ENCODE measurements around the gene DYNC2I2. TPM values are rescaled to one million over a fixed set of nuclear protein-coding genes. Genes with fewer than 3 reads are reported as not detected.

The DYNC2I2 gene
- polyA plus RNA-seq, 1 of the 3 experiments (the other 2 are of a cell fraction), result 73.7 TPM

DNA sequence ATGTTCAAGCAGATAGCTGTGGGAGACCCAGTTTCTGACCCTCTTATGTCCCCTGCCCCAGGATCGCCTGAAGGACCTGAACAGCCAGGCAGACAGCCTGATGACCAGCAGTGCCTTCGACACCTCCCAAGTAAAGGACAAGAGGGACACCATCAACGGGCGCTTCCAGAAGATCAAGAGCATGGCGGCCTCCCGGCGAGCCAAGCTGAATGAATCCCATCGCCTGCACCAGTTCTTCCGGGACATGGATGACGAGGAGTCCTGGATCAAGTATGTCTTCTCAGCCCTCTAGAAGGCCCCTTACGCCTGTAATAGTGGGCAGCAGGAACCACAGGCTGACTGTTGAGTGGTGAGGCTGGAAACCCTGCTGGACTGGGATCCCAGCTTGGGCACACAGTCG is 41.1 kb downstream of the DYNC2I2 start:
- no peak overlapping the region for H3K4me2 ChIP-seq
- no peak overlapping the region for H3K9ac ChIP-seq
- H3K9me3 ChIP-seq, result no peaks in the 10 kb centered on the region
- H3K27me3 ChIP-seq (ENCODE audit: insufficient read depth), result no peaks in the 10 kb centered on the region
- no peak overlapping the region for H2AFZ ChIP-seq (ENCODE audit: low read depth)
- peaks cover 5% of the 10 kb centered on the region for H3F3A ChIP-seq (replicated peaks; ENCODE audit: insufficient read depth)
- no peaks in the 10 kb centered on the region for H3K4me1 ChIP-seq (ENCODE audit: control insufficient read depth in 1 of 2, insufficient read depth in 2 of 2, low read depth in 1 of 2, low read length in 1 of 2)
- TF ChIP-seq FOXJ3 (CRISPR knock-in tag; IDR thresholded peaks at IDR 0.05) (no peak), MXI1 (IDR thresholded peaks at IDR 0.05; ENCODE audit: low read depth, low read length) (no peak), GABPA (IDR thresholded peaks at IDR 0.05; ENCODE audit: low read depth) (no peak), POLR2AphosphoS5 (IDR thresholded peaks at IDR 0.05; ENCODE audit: low read depth, low read length) (no peak), MEF2A (IDR thresholded peaks at IDR 0.05; ENCODE audit: borderline replicate concordance, low read depth) (no peak), RXRA (IDR thresholded peaks at IDR 0.05; ENCODE audit: borderline replicate concordance, low read depth) (no peak), FOSL2 (IDR thresholded peaks at IDR 0.05; ENCODE audit: borderline replicate concordance, low read depth) (no peak), GATA2 (CRISPR knock-in tag; IDR thresholded peaks at IDR 0.05) (no peak), SMC3 (IDR thresholded peaks at IDR 0.05; ENCODE audit: low read depth, low read length) (no peak)
- TF ChIP-seq, protein P1, sequence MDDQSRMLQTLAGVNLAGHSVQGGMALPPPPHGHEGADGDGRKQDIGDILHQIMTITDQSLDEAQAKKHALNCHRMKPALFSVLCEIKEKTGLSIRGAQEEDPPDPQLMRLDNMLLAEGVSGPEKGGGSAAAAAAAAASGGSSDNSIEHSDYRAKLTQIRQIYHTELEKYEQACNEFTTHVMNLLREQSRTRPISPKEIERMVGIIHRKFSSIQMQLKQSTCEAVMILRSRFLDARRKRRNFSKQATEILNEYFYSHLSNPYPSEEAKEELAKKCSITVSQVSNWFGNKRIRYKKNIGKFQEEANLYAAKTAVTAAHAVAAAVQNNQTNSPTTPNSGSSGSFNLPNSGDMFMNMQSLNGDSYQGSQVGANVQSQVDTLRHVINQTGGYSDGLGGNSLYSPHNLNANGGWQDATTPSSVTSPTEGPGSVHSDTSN (IDR thresholded peaks at IDR 0.05), result no peak
- TF ChIP-seq, protein P2, sequence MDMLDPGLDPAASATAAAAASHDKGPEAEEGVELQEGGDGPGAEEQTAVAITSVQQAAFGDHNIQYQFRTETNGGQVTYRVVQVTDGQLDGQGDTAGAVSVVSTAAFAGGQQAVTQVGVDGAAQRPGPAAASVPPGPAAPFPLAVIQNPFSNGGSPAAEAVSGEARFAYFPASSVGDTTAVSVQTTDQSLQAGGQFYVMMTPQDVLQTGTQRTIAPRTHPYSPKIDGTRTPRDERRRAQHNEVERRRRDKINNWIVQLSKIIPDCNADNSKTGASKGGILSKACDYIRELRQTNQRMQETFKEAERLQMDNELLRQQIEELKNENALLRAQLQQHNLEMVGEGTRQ (IDR thresholded peaks at IDR 0.05; ENCODE audit: borderline replicate concordance, low read depth, low read length), result no peak
- TF ChIP-seq, protein P3, sequence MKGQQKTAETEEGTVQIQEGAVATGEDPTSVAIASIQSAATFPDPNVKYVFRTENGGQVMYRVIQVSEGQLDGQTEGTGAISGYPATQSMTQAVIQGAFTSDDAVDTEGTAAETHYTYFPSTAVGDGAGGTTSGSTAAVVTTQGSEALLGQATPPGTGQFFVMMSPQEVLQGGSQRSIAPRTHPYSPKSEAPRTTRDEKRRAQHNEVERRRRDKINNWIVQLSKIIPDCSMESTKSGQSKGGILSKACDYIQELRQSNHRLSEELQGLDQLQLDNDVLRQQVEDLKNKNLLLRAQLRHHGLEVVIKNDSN (IDR thresholded peaks at IDR 0.05; ENCODE audit: borderline replicate concordance, low read depth), result no peak
- TF ChIP-seq, protein P4, sequence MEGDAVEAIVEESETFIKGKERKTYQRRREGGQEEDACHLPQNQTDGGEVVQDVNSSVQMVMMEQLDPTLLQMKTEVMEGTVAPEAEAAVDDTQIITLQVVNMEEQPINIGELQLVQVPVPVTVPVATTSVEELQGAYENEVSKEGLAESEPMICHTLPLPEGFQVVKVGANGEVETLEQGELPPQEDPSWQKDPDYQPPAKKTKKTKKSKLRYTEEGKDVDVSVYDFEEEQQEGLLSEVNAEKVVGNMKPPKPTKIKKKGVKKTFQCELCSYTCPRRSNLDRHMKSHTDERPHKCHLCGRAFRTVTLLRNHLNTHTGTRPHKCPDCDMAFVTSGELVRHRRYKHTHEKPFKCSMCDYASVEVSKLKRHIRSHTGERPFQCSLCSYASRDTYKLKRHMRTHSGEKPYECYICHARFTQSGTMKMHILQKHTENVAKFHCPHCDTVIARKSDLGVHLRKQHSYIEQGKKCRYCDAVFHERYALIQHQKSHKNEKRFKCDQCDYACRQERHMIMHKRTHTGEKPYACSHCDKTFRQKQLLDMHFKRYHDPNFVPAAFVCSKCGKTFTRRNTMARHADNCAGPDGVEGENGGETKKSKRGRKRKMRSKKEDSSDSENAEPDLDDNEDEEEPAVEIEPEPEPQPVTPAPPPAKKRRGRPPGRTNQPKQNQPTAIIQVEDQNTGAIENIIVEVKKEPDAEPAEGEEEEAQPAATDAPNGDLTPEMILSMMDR (IDR thresholded peaks at IDR 0.05), result no peak
- TF ChIP-seq, protein P5, sequence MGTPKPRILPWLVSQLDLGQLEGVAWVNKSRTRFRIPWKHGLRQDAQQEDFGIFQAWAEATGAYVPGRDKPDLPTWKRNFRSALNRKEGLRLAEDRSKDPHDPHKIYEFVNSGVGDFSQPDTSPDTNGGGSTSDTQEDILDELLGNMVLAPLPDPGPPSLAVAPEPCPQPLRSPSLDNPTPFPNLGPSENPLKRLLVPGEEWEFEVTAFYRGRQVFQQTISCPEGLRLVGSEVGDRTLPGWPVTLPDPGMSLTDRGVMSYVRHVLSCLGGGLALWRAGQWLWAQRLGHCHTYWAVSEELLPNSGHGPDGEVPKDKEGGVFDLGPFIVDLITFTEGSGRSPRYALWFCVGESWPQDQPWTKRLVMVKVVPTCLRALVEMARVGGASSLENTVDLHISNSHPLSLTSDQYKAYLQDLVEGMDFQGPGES (IDR thresholded peaks at IDR 0.05; ENCODE audit: low read depth, low read length), result no peak
- TF ChIP-seq, protein P6, sequence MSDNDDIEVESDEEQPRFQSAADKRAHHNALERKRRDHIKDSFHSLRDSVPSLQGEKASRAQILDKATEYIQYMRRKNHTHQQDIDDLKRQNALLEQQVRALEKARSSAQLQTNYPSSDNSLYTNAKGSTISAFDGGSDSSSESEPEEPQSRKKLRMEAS (IDR thresholded peaks at IDR 0.05; ENCODE audit: low read depth), result no peak
- no peak for DNase-seq
- no peaks in the 10 kb centered on the region for H3K9me2 ChIP-seq
- H3K36me3 ChIP-seq (replicated peaks in 1 of 2; ENCODE audit: control insufficient read depth in 1 of 2, insufficient read depth in 2 of 2, low read length in 1 of 2), result peaks cover 59 to 82% of the 10 kb centered on the region in 2 experiments
- H3K4me3 ChIP-seq (ENCODE audit: low read depth in 2 of 2, low read length in 1 of 2), result no peak overlapping the region
- no peak overlapping the region for H3K27ac ChIP-seq (ENCODE audit: low read depth in 2 of 2, low read length in 1 of 2)
- H4K20me1 ChIP-seq (ENCODE audit: insufficient read depth), result no peaks in the 10 kb centered on the region
- POLR2A ChIA-PET, result no interaction called here
- 97% methylated on average over 4 of the region's 12 CpGs for WGBS (ENCODE audit: low lambda C conversion rate)
- CTCF ChIA-PET, result interaction anchor here (1.0 kb wide), 1 partner anchor 245 kb away, joined by 3 read pairs; the partner anchor contains the start of gene URM1
- H3K79me2 ChIP-seq (ENCODE audit: insufficient read depth), result no peaks in the 10 kb centered on the region

Measured in SK-N-SH (cell line).